GM20000 (cell line): ENCODE results near the gene TMEM91.

ENCODE experiments used
- DNase-seq: peaks from one replicate; pipeline ENCODE4 v3.0.0; 2012; ENCODE audit warnings: low spot score
- TF ChIP-seq, protein P1 (sequence below): IDR thresholded peaks from 2 replicates; pipeline ENCODE4 v1.5.1; 2012; ENCODE audit warnings: mild to moderate bottlenecking, control low read depth; ENCODE audit errors: extremely low read depth, missing control alignments

The TMEM91 gene

DNA sequence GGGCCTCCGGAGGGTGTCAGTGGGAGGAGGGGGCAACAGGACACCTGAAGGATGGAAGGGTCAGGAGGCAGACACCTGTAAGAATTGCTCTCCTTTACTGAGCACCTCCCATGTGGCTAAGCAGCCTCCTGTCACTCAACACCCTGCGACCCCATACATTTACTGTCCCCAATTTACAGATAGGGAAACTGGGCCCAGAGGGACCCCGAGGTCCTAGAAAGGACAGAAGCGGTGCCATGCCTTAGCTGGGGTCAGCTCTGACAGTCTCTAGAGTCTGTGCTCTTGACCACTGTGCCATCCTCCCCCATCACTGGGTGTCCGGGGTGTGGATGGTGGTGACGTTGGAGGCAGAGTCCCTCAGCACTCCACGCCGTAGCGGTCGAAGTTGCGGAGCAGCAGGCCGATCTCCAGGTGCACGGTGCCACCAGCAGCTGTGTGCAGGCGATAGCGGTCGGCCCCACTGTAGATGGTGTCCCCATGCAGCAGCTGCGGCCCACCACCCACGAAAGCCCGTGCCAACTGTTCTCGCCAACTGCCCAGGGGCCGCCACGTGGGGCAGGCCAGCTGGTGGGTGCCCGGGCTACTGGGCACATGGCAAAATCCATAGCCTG lies 21.9 kb upstream of the TMEM91 start:
- TF ChIP-seq, protein P1, sequence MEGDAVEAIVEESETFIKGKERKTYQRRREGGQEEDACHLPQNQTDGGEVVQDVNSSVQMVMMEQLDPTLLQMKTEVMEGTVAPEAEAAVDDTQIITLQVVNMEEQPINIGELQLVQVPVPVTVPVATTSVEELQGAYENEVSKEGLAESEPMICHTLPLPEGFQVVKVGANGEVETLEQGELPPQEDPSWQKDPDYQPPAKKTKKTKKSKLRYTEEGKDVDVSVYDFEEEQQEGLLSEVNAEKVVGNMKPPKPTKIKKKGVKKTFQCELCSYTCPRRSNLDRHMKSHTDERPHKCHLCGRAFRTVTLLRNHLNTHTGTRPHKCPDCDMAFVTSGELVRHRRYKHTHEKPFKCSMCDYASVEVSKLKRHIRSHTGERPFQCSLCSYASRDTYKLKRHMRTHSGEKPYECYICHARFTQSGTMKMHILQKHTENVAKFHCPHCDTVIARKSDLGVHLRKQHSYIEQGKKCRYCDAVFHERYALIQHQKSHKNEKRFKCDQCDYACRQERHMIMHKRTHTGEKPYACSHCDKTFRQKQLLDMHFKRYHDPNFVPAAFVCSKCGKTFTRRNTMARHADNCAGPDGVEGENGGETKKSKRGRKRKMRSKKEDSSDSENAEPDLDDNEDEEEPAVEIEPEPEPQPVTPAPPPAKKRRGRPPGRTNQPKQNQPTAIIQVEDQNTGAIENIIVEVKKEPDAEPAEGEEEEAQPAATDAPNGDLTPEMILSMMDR = no peak
- DNase-seq = no peak

DNA sequence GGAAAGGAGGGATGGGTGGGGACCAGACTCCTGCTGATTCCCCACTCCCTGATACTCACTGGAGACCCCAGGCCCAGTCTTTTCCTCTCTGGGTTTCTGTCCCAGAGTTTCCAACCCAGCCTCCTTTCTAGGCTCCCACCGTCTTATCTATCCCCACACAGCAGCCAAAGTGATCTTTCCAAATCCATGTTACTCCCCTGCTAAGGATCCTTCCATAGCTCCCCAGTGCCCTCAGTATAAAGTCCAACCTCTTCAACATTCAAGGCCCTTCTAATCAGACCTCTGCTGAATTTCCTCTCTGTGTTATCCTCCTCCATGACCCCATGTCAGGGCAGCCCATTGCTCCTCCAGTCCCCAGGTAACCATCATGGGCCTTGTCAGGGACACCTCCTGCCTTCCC lies 21.3 kb upstream of the TMEM91 start:
- no peak for DNase-seq
- TF ChIP-seq, protein P1 = no peak

DNA sequence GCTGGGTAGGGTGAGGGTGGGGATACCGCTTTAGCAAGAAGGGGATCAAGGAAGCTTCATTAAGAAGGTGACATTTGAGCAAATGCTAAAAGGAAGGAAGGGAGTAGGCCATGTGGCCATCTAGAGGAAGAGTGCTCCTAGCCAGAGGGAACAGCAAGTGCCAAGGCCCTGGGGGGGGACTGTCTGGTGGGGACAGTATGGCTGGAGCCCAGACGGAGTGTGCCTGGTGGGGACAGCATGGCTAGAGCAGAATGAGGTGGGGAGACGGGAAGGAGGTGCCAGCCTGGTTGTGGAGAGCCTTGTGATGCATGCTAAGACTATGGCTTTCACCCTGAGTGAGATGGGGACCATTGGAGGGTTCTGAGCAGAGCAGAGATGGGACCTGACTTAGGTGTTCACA lies 20.5 kb upstream of the TMEM91 start:
- DNase-seq = no peak
- TF ChIP-seq, protein P1 = no peak

DNA sequence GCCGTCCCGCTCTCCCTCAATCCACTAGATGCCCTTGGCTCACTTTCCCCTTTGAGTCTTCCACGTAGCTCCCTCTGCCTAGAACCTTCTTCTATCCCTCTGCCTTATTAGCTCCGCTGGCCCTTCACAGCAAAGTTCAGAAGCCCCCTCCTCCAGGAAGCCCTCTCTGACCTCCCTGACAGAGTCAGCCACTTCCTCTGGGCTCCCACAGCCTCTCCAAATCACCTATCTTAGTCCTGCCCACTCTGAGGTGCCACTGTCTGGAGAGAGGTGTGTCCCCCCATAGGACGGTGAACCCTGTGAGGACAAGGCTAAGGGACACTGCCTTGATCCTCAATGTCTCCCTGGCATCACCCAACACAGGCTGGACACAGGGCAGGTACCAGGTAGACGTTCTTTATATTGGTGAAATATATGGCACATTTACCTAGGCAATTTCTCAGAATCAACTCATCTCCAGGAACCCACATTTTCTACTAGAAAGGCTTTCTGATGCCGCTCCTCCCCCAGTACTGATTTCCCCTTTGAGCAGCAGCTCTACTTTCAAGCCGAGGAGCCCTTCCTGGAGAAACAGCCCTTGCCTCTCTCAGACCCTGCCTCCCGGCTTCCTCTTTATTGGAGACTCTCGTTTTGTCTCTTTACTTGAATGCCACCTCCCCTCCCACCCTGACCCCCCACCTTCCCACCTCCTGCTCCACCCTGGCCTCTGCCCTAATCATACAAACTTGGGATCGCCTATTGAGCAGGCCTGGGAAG lies 19.2 kb upstream of the TMEM91 start:
- TF ChIP-seq, protein P1 = no peak
- DNase-seq = no peak

DNA sequence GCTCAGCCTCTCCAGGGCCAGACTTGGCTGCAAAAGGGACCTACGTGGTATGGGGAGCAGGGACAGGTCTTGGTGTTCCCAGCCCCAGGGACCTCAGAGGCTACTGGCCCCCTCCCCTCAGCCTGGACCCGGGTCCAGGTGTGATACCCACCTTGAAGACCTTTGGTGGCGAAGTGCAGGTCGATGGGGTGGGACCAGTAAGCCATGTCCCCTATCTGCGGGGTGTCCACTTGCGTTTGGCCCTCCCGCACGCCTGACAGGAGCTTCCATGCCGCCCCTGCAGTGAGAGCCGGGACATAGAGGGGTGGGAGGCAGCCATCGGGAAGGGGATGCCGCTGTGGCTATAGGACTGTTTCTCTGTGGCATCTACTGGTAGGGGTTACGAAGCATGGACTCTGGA lies 18.6 kb upstream of the TMEM91 start:
- DNase-seq = no peak
- TF ChIP-seq, protein P1 = no peak

DNA sequence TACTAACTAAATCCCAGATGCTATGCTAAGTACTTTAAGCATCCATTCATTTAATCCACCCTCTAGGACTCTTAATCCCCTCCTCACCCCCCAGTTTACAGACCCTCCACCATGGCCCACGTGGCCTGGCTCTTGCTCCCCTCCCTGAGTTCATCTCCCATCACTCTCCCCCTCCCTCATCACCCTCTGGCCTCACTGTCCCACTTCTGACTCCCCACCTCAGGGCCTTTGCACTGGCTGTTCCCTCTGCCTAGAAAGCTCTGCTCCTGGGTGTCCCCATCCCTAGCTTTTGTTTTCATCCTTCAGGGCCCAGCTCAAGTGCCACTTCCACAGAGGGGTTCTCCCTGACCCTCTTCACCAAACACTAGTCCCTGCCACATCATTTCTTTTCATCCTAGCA lies 16.6 kb upstream of the TMEM91 start:
- DNase-seq = no peak
- TF ChIP-seq, protein P1 = no peak

DNA sequence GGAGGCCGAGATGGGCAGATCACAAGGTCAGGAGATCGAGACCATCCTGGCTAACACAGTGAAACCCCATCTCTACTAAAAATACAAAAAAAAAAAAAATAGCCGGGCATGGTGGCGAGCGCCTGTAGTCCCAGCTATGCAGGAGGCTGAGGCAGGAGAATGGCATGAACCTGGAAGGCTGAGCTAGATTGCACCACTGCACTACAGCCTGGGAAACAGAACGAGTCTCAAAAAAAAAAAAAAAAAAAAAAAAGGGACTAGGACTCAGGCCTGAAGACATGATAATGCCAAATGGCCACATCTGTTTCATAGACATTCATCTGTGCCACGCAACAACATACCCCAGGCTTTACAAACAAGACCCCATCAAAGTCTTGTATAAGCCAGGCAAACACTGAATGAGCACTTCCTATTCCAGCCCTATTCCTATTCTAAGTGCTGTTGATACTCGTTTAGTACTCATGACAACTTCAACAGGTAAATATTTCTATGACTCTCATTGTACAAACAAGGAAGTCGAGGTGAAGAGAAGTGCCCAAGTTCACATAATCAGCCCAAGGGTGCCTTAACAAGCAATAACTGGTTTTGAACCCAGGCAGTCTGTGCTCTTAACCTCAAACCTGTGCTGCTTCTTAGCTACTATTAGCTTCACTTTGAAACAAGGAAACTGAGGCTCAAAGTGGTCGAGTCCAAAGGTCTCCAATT lies 14.0 kb upstream of the TMEM91 start:
- no peak for DNase-seq
- TF ChIP-seq, protein P1 = no peak
